ENCODE measurements around the gene KAZN. TPM values are rescaled to one million over a fixed set of nuclear protein-coding genes. Genes with fewer than 3 reads are reported as not detected.

KAZN gene
- total and polyA plus RNA-seq, 2 donors from 2014 or later = 17.4 to 60.8 TPM

DNA sequence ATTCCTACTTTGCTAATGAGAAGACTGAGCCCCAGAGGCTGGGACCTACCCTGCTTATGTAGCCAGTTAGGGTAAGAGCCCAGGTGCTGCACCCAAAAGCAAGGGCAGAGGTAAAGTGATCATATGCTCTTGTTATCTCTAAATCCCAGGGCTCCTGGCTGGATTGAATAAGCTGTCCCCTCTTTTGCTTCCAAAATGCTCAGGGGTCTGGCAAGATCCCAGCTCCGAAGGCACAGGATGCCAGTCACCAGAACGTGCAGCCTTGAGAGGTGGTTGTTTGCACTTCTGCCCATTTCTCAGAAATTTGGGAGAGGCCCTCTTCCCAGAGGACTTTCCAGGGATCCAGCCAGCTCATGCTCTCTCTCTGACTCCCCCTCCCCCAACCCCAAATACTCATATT, 412.7 kb downstream of the KAZN start:
- no peak for FAIRE-seq
- no peaks in the 10 kb centered on the region for H3K27me3 ChIP-seq (ENCODE audit: control insufficient read depth, insufficient read depth, low read length)
- intact Hi-C loops (cut with DNase I) = no loop called here
- H3K4me3 ChIP-seq (ENCODE audit: low read length in 3 of 3) = no peak overlapping the region
- H3K4me1 ChIP-seq (ENCODE audit: control insufficient read depth in 2 of 3, insufficient read depth in 2 of 3, low read depth in 1 of 3, low read length in 3 of 3) = peaks cover 0 to 30% (median 22%) of the 10 kb centered on the region in 3 donors
- TF ChIP-seq, protein P1, sequence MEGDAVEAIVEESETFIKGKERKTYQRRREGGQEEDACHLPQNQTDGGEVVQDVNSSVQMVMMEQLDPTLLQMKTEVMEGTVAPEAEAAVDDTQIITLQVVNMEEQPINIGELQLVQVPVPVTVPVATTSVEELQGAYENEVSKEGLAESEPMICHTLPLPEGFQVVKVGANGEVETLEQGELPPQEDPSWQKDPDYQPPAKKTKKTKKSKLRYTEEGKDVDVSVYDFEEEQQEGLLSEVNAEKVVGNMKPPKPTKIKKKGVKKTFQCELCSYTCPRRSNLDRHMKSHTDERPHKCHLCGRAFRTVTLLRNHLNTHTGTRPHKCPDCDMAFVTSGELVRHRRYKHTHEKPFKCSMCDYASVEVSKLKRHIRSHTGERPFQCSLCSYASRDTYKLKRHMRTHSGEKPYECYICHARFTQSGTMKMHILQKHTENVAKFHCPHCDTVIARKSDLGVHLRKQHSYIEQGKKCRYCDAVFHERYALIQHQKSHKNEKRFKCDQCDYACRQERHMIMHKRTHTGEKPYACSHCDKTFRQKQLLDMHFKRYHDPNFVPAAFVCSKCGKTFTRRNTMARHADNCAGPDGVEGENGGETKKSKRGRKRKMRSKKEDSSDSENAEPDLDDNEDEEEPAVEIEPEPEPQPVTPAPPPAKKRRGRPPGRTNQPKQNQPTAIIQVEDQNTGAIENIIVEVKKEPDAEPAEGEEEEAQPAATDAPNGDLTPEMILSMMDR (IDR thresholded peaks at IDR 0.05; ENCODE audit: borderline replicate concordance, extremely low read depth, insufficient read depth) = no peak
- H3K9ac ChIP-seq (ENCODE audit: low read length in 3 of 3) = no peak overlapping the region
- no peak overlapping the region for H3K27ac ChIP-seq (ENCODE audit: low read depth in 2 of 2, low read length in 2 of 2)
- H3K9me3 ChIP-seq (ENCODE audit: control insufficient read depth in 2 of 3, insufficient read depth in 1 of 3, low read length in 3 of 3) = no peaks in the 10 kb centered on the region
- no peaks in the 10 kb centered on the region for H3K36me3 ChIP-seq (ENCODE audit: control insufficient read depth in 2 of 3, insufficient read depth in 3 of 3, low read length in 3 of 3)
- DNase-seq = no peak

DNA sequence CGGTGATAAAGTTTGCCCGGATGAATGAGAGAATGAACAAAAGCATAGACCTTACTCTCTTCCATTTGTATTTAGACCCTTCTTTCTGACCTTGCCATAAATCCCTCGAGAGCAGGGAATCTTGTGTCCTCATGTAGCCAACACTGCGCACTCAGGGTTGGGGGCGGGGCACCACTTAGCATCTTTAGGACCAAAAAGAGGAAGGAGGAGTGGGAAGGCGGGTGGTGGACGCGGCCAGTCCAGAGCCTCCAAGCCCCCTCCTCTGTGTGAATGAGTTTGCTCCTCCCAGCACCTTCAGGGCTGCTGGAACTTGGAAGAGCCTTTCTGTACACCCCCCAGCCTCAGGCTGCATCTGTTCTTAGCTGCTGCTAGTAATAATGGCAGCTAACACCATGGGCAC, 413.2 kb downstream of the KAZN start:
- peak in 1 of 5 donors; percentile 27 for DNase-seq
- Histone ChIP-seq H3K36me3 (ENCODE audit: control insufficient read depth in 2 of 3, insufficient read depth in 3 of 3, low read length in 3 of 3) (no peaks in the 10 kb centered on the region), H3K9me3 (ENCODE audit: control insufficient read depth in 2 of 3, insufficient read depth in 1 of 3, low read length in 3 of 3) (no peaks in the 10 kb centered on the region), H3K9ac (ENCODE audit: low read length in 3 of 3) (no peak overlapping the region), H3K4me1 (ENCODE audit: control insufficient read depth in 2 of 3, insufficient read depth in 2 of 3, low read depth in 1 of 3, low read length in 3 of 3) (peaks cover 0 to 30% (median 22%) of the 10 kb centered on the region in 3 donors), H3K4me3 (ENCODE audit: low read length in 3 of 3) (no peak overlapping the region), H3K27ac (ENCODE audit: low read depth in 2 of 2, low read length in 2 of 2) (no peak overlapping the region), H3K27me3 (ENCODE audit: control insufficient read depth, insufficient read depth, low read length) (no peaks in the 10 kb centered on the region)
- TF ChIP-seq, protein P1 (IDR thresholded peaks at IDR 0.05; ENCODE audit: borderline replicate concordance, extremely low read depth, insufficient read depth) = no peak
- FAIRE-seq = no peak
- intact Hi-C loops (cut with DNase I) = no loop called here

DNA sequence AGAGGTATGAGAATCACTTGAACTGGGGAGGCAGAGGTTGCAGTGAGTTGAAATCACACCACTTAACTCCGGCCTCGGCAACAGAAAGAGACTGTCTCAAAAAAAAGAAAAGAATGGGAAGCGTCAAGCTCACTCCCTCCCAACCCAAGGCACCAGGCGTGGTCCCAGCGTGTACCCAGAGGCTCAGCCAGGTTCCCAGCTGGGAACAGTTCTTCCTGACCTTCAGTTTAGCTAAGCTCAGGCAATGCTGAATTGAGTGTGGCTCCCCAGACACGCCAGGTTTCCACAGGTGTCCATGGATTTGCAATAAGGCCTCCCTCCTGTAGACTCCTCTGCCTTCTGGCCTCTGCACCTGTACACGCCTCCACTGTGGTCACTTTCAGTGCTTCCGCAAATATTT, 414.3 kb downstream of the KAZN start:
- Histone ChIP-seq H3K4me3 (ENCODE audit: low read length in 3 of 3) (no peak overlapping the region), H3K4me1 (ENCODE audit: control insufficient read depth in 2 of 3, insufficient read depth in 2 of 3, low read depth in 1 of 3, low read length in 3 of 3) (peaks cover 0 to 20% (median 16%) of the 10 kb centered on the region in 3 donors), H3K9me3 (ENCODE audit: control insufficient read depth in 2 of 3, insufficient read depth in 1 of 3, low read length in 3 of 3) (no peaks in the 10 kb centered on the region), H3K36me3 (ENCODE audit: control insufficient read depth in 2 of 3, insufficient read depth in 3 of 3, low read length in 3 of 3) (no peaks in the 10 kb centered on the region), H3K9ac (ENCODE audit: low read length in 3 of 3) (no peak overlapping the region), H3K27me3 (ENCODE audit: control insufficient read depth, insufficient read depth, low read length) (no peaks in the 10 kb centered on the region), H3K27ac (ENCODE audit: low read depth in 2 of 2, low read length in 2 of 2) (no peak overlapping the region)
- TF ChIP-seq, protein P1 (IDR thresholded peaks at IDR 0.05; ENCODE audit: borderline replicate concordance, extremely low read depth, insufficient read depth) = no peak
- intact Hi-C loops (cut with DNase I) = no loop called here
- FAIRE-seq = no peak
- DNase-seq = no peak

DNA sequence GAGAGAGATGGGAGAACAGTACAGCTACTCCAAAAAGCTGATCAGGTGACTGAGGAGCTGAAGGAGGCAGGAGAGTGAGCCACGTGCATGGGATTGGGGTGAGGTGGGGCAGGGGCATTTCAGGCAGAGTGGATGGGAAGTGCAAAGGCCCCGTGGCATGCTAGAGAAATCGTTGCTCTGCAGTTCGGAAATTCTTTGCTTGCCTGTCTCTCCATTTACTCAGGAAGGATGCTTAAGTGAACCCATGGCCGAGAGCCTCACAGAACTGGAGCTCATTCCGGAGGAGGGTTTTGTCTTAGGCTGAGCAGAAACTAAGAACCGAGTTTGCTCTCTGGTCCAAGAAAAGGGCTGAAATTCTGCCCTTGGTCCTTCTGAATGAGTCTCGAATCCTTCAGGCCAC, 415.3 kb downstream of the KAZN start:
- TF ChIP-seq, protein P1 (IDR thresholded peaks at IDR 0.05; ENCODE audit: borderline replicate concordance, extremely low read depth, insufficient read depth) = no peak
- Histone ChIP-seq H3K27me3 (ENCODE audit: control insufficient read depth, insufficient read depth, low read length) (no peaks in the 10 kb centered on the region), H3K9ac (ENCODE audit: low read length in 3 of 3) (no peak overlapping the region), H3K4me1 (ENCODE audit: control insufficient read depth in 2 of 3, insufficient read depth in 2 of 3, low read depth in 1 of 3, low read length in 3 of 3) (peaks cover 0 to 11% (median 6%) of the 10 kb centered on the region in 3 donors), H3K36me3 (ENCODE audit: control insufficient read depth in 2 of 3, insufficient read depth in 3 of 3, low read length in 3 of 3) (no peaks in the 10 kb centered on the region), H3K9me3 (ENCODE audit: control insufficient read depth in 2 of 3, insufficient read depth in 1 of 3, low read length in 3 of 3) (no peaks in the 10 kb centered on the region), H3K27ac (ENCODE audit: low read depth in 2 of 2, low read length in 2 of 2) (no peak overlapping the region), H3K4me3 (ENCODE audit: low read length in 3 of 3) (no peak overlapping the region)
- FAIRE-seq (no peak), DNase-seq (no peak)
- intact Hi-C loops (cut with DNase I) = no loop called here

All from kidney (tissue), 14 donors.